HepG2 (cell line): ENCODE data around the gene RTN4RL2.

Experiments used
- HHEX ChIP-seq: IDR thresholded peaks from 2 replicates; pipeline ENCODE4 v1.6.1; 2016; ENCODE audit warnings: control low read depth
- HOXA3 ChIP-seq: sonication (generic); formaldehyde crosslinking; IDR thresholded peaks from 2 replicates; pipeline ENCODE4 v1.5.0; 2020; ENCODE audit warnings: missing genetic modification reagents
- ZKSCAN1 ChIP-seq: fragments of 150-350 bp; IDR thresholded peaks from 2 replicates; pipeline ENCODE4 v1.6.1; 2014; ENCODE audit warnings: low read length
- TF ChIP-seq, protein P1 (sequence below): sonication (generic); formaldehyde crosslinking; IDR thresholded peaks from 2 replicates; pipeline ENCODE4 v1.4.0; 2020; ENCODE audit warnings: missing genetic modification reagents
- TF ChIP-seq, protein P2 (sequence below): sonication (generic); formaldehyde crosslinking; IDR thresholded peaks from 2 replicates; pipeline ENCODE4 v1.5.0; 2020; ENCODE audit warnings: mild to moderate bottlenecking, missing genetic modification reagents, moderate library complexity
- TF ChIP-seq, protein P3 (sequence below), 2 experiments: IDR thresholded peaks; 2 replicates each; pipeline ENCODE4 v1.6.1; 2011 to 2012; ENCODE audit warnings: low read length in 2 of 2, borderline replicate concordance in 1 of 2, low read depth in 1 of 2, mild to moderate bottlenecking in 1 of 2, moderate library complexity in 1 of 2

DNA sequence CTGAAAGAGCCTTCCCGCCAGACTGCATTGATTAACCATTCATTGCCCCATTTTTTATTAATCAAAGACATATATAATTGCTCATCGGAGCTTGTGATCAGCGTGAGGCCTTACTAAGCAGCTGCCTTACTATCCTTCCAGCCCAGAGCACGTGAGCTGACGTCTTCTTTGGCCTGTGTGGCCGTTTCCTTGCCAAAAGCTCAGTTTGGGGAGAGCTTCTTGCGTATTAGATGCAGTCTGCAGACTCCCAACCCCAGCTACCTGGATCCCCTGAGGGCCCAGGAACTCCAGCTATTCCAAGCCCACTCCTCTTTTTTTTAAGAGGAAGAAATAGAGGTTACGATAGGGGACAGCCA is 32.6 kb upstream of the RTN4RL2 start:
- TF ChIP-seq HOXA3, result no peak
- TF ChIP-seq, protein P1, sequence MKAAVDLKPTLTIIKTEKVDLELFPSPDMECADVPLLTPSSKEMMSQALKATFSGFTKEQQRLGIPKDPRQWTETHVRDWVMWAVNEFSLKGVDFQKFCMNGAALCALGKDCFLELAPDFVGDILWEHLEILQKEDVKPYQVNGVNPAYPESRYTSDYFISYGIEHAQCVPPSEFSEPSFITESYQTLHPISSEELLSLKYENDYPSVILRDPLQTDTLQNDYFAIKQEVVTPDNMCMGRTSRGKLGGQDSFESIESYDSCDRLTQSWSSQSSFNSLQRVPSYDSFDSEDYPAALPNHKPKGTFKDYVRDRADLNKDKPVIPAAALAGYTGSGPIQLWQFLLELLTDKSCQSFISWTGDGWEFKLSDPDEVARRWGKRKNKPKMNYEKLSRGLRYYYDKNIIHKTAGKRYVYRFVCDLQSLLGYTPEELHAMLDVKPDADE (CRISPR knock-in tag), result no peak
- no peak for TF ChIP-seq HHEX (CRISPR knock-in tag)
- TF ChIP-seq, protein P2, sequence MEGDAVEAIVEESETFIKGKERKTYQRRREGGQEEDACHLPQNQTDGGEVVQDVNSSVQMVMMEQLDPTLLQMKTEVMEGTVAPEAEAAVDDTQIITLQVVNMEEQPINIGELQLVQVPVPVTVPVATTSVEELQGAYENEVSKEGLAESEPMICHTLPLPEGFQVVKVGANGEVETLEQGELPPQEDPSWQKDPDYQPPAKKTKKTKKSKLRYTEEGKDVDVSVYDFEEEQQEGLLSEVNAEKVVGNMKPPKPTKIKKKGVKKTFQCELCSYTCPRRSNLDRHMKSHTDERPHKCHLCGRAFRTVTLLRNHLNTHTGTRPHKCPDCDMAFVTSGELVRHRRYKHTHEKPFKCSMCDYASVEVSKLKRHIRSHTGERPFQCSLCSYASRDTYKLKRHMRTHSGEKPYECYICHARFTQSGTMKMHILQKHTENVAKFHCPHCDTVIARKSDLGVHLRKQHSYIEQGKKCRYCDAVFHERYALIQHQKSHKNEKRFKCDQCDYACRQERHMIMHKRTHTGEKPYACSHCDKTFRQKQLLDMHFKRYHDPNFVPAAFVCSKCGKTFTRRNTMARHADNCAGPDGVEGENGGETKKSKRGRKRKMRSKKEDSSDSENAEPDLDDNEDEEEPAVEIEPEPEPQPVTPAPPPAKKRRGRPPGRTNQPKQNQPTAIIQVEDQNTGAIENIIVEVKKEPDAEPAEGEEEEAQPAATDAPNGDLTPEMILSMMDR, result no peak
- TF ChIP-seq, protein P3, sequence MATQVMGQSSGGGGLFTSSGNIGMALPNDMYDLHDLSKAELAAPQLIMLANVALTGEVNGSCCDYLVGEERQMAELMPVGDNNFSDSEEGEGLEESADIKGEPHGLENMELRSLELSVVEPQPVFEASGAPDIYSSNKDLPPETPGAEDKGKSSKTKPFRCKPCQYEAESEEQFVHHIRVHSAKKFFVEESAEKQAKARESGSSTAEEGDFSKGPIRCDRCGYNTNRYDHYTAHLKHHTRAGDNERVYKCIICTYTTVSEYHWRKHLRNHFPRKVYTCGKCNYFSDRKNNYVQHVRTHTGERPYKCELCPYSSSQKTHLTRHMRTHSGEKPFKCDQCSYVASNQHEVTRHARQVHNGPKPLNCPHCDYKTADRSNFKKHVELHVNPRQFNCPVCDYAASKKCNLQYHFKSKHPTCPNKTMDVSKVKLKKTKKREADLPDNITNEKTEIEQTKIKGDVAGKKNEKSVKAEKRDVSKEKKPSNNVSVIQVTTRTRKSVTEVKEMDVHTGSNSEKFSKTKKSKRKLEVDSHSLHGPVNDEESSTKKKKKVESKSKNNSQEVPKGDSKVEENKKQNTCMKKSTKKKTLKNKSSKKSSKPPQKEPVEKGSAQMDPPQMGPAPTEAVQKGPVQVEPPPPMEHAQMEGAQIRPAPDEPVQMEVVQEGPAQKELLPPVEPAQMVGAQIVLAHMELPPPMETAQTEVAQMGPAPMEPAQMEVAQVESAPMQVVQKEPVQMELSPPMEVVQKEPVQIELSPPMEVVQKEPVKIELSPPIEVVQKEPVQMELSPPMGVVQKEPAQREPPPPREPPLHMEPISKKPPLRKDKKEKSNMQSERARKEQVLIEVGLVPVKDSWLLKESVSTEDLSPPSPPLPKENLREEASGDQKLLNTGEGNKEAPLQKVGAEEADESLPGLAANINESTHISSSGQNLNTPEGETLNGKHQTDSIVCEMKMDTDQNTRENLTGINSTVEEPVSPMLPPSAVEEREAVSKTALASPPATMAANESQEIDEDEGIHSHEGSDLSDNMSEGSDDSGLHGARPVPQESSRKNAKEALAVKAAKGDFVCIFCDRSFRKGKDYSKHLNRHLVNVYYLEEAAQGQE (IDR thresholded peaks at IDR 0.05; ENCODE audit: borderline replicate concordance in 1 of 2, low read depth in 1 of 2, low read length in 2 of 2), result no peak
- TF ChIP-seq ZKSCAN1, result no peak
